ENCODE measurements around the gene GADD45GIP1.

GADD45GIP1 gene
- 9.4 to 21.6 (median 12.4) reads per million in 4 donors for total RNA-seq

DNA sequence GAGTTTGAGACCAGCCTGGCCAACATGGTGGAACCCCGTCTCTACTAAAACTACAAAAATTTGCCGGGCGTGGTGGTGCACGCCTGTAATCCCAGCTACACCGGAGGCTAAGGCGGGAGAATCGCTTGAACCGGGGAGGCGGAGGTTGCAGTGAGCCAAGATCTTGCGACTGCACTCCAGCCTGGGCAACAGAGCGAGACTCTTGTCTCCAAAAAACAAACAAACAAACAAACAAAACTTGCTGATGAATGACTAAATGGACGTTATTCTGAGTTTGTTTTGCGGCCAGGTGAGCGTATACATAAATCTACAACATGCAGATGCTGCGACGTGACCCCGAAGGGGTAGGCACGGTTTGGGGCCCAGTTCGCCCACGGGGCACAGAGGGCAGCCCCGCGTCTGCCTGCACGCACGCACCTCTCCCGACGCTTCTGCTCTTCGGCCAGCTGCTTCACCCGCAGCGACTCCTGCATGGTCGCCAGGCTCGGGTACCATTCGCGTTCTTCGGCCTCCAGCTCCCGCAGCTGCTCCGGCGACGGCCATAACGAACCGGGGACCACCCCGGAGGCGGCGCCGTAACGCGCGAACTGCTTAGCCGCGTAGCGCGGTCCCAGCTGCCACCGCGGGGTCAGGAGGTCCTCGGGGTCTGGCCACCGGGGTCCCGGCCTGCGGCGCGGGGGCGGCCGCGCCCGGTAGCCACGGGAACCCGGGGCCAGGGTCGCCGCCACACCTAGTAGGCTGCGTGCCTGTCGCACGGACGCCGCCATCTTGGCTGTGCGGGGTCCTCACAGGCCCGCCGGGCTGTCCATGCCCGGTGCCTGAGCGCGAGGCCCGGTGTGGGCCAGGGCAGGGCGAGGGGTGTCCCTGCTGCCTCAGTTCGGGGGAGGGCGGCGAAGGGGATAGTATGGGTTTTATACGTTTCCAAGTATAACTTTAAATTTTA, at the start of gene GADD45GIP1:
Gene GADD45GIP1, minus strand, starts transcription at position 778 of the 943 bp plus-strand sequence. Its CDS starts 11 bp downstream, at position 767.
- DNase-seq, result peak; percentile 56 to 86 (median 66)

DNA sequence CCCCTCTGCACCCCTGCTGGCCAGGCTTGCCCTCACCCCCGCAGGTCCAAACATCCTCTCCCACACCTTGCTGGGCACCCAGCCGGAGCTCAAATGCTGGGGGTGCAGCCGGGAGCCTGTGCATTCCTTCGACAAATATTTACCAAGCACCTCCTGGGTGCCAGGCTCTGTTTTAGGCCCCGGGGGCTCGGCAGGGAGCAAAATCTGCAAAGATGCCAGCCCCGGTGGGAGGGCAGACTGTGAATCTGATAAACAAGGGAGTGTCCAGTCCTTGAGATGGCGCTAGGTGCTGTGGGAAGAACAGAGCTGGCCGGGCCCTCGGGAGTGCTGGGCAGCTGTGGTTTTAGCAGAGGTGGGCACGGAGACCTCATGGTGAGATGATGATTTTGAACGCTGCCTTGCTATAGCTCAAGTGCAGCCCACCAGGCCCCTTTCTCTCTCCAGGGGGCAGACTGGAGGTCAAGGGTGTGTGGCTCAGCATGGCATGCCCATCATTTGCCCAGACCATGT, 48.9 kb upstream of the GADD45GIP1 start:
- DNase-seq, result no peak

DNA sequence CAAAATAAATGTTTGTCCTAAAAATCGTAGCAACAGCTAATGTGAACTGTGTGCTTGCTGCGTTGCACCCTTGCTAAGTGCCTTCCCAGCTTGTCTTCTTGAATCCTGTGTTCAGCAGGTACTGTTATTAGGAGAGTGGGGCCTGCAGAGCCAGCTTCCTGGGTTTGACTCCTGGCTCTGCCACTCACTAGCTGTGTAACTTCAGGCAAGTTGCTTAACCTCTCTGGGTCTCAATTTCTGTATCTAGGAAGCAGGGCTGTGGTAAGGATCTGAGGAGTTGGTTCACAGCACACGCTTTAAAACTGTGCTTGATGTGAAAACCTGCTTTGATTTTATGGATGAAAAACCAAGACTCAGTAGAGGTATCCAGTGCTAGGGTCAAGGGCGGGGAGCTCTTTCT, 48.2 kb upstream of the GADD45GIP1 start:
- no peak for DNase-seq

DNA sequence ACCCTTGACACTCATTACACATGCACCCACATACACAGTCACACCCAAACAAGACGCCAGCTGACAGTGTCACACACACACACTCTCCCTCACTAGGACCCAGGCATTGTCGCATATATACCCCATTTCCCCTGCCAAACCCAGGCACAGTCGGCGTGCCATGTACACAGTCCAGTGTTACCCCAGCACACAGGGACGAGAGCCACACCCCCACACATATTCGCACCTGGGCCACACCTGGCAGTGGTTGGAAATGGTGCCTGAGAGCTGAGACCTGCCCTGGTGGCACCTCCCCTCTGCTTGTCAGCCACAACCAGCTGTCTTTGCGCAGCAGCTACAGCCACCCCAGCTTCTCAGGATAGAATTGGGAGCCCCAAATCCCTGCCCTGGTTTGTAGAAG, 47.2 kb upstream of the GADD45GIP1 start:
- no peak for DNase-seq

DNA sequence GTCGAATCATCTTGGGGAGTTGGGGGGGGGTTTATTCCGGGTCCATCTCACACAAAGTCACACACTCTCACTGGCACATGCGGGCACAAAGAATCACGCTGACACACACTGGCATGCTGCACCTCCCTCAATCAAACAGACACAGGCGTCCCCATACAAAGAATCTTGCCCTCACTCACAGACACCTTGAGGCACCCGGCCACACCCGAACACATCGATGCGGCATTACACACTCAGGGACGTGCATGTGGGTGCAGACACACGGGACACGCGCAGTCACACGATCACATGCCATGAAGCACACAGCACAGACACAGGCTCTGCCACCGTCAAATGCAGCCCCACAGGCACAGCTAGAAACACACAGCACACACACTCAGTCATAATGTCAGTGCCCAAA, 46.1 kb upstream of the GADD45GIP1 start:
- no peak for DNase-seq

DNA sequence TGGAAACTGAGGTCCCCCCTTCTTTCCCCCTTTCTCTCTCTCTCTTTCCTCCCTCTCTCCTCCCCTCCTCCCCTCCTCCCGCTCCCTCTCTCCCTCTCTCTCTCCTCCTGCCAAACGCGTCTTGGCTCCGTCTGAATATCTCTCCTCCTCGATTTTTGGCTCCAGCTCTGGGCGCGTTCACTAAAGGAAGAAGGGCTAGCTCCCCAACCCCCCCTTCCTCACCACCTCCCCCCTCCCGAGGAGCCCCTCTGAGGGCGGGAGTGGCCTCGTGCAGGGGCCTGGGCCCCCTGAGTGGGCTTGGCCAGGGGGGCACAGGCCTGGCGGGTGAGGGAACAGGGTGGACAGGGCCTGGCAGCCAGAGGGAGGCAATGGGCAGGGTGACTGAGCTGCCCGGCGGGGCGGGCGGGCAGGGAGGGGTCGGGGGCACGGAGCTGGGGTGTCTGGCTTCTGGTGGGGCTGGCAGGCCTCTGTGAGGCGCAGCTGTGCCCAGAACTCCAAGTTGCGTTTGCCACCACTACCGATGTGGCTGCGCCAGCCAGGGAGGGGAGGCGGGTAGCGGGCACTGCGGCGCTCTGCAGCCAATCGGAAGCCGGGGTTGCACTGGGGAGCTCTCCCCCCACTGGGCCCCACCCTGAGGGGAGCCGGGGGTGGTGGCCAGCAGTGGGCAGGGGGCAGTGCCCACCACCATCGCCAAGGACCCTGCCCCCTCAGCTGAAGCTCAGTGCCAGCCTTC, 45.3 kb upstream of the GADD45GIP1 start:
- DNase-seq, result no peak

DNA sequence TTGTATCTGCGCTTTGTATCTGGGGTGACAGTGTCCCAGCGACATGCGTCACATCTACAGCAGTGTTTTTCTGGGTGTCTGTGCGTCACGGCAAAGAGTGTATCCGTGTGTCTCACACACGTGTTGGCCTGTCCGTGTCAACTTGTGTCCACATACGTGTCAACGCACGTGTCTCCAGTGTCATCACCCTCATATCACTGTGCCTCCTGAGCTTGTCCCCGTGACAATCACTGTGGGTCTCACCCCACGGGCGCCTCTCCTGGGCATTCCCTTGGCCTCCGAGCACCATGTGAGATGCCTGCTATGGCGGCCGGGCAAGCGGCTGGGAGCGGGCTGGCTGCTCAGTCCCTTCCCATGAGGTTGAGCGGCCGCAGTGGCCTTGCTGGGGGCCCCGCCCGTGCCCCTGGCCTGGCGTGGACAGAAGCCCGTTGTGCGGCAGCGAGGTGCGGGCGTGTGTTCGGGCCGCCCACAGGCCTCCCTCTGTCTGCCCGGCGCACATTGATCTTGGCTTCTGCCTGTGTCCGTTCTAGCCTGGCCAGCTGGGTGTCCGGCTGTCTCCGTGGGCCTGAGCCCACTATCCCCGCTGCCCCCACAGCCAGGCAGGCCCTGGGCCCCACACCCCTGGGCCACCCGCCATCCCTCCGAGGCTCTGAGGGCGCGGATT, 44.6 kb upstream of the GADD45GIP1 start:
- no peak for DNase-seq

DNA sequence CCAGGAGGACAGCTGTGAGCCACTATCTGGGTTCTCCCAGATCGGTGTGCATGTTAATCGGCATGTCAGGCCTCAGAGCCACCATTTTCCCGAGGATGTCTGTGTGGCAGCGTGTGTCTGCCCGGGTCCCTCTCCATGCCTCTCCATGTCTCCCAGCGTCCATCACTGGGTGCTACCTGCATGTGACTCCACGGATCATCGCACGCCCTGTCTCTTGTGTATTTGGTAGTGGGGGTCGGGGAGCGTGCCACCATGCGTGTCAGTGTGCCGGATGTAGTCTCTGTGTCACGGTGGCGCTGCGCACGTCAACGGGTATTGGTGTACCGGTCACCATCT, 44.1 kb upstream of the GADD45GIP1 start:
- DNase-seq, result no peak

DNA sequence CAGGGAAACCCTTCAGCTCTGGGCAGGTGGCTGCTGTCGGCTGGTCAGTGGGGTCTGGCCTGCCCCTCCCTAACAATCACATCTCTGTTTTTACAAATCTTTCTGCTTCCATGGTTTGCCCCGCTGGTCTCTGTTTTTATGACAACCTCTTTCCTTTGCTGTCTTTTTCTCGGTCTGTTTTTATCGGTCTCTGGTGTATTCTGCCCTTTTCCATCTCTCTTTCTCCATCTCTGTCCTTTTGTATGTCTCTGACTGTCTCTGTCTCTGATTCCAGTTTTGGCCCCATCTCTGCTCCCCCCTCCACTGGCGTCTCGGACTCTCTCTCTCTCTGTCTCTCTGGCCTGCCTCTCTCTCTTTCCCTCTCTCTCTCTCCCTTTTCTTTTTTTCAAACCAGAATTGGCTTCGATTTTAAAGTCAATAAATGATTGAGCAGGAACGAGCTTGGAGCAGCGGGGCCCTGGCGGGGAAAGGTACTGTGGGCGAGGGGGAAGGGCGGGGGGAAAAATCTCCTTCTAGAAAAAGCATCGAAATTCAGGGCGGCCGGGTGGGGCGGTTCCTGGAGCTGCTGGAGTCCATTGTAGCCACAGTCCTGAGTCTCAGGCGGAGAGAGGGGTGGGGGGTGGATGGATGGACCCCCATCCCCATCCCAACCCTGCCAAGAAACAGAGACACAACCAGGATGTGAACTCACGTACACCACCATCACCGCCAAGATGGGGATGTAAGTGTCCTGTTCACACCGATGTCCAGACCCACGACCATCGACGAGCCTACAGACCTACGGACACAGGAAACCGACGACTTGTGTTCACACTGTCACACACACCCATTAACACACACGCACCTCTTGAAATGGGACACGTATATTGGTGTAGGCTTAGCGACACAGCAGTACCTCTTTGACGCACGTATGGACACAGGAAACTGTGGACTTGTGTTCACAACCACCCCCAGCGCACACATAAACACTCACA, 41.2 kb upstream of the GADD45GIP1 start:
- DNase-seq, result no peak

DNA sequence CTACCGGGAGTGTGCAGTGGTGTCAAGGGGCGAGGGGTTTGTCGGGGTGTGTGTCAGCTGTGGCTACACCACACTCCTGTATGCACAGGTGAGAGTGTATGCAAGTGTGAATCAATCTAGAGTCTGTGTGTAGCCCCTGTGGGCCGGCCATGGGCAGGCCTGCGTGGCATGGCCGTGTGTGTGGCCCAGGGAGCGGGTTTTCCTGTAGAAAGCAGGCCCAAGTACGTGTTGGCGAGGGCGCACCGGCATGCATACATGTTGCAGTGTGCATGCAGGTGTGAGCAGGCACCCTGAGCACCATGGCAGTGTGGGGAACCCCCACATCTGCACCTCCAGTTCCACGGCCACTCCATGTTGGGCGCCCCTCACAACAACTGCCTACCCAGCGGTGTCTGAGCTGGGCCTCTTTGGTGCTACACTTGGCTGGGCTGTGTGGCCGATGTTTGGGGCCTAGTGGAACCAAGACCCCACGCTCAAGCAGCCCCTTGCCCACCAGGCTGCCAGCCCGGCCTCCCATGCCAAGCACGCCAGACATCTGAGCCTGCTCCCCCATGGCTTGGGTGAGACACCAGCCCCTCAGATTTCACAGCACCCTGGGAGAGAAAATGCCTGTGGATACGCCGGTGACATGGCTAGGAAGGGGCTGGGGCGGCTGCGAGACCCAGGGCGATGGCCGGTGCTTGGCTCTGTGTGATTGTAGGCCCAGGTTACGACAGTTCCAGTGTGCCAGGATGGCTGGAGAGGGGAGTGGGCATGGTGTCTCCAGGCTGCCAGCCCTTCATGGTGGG, 40.4 kb upstream of the GADD45GIP1 start:
- DNase-seq, result no peak

DNA sequence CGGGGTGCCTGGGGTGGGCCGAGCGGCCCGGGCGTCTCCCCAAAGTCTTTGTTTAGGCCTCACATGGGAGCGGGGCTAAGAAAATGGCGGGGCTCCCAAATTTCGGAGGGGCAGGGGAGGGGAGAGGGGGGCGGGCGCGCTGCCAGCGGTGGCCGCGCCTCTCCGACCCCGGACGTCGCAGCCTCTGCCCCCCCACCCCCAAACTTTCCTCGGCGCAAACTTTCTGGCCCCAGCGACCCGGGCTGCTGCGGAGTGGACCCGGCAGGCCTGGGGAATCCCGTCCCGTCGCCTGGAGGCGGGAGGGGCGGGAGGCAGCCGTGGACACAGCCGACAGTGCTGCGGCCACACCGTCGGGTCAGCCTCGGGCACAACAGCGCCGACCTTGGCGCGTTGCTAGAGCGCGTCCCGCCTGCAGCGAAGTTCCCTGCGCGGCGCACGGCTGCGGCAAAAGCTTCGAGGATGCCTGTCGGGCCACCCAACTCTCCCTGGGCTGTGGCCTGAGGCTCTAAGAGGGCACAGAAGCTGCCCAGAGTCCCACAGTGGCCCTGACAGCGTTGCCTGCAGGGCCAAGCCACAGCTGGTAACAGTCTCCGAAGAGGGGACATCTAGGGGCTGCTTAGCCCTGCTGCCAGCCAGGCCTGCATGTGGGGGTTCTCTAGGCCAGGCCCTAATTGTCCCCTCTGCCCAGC, 39.5 kb upstream of the GADD45GIP1 start:
- no peak for DNase-seq

DNA sequence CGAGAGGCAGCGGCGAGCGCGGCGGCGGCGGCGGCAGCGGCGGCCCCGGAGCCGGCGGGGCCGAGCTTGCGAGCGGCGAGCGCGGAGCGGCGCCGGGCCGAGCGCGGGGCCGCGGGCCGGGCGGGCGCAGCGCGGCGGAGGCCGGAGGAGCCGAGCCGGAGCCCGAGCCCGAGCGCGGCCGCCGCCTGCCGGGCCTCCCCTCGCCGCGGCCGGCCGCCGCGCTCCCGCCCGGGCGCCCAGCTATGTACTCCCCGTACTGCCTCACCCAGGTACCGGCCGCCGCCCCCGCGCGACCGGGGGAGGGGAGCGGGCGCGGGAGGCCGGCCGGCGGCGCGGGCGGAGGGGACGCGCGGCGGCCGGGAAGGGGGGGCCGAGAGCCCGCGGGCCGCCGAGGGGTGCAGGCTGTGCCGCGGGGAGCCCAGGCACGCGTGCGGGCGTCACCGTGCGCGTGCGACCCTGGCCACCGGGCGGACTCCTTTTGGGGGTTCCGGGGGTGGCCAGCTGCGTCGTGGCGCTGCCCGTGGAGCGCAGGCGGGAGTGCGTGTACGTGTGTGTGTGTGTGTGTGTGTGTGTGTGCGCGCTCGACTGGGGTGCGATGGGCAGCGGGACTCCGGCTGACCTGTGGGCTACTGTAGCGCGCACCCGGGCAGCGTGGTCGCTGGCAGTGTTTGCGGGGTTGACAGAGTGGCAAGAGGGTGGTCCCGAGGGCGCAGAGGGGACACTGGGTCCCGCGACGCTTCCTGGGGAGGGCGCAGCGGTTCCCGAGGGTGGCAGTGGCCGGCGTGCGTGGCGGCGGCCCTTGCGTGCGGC, 38.8 kb upstream of the GADD45GIP1 start:
- DNase-seq, result no peak

DNA sequence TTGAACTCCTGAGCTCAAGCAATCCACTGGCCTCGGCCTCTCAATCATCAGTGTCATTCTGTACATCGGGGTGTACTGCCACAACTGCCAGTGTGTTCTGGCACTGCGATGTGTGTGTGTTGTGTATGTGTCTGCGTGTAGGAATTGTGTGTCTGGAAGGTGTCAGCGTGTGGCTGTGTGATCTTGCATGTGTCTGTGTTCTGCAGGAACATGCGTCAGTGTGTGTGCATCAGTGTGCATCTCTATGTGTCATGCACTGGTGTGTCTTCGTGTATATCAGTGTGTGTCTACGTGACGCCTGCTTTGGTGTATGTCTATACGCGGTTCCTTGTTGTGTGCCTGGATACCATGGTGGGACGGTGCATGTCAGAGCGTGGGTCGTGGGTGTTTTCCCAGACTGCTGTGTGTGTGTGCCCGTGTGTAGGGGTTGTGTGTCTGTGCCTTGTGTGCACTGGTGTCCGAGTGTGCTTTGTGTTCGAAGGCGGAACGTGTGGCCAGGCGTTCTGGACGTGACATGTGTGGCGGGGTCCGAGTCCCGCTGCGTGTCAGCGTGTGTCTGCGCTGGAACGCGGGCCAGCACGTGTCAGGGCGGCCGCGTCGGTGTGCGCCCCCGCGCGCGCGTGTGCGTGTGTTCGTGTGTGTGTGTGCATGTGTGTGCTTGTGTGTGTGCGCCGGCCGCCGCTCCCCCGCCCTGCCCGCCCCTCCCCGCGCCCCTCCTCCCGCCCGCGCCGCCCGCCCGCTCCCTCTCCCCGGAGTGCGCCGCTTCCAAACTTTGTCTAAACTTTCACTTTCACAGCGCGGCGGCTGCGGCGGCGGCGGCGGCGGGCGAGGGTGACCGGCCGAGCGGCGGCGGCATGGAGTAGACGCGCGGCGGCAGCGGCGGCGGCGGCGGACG, 37.9 kb upstream of the GADD45GIP1 start, which contains the start of gene NFIX:
Gene NFIX, plus strand, starts transcription at position 775 of the 895 bp plus-strand sequence. CDS start 363 bp downstream, outside the sequence.
- DNase-seq, result peak in 3 of 5 donors; percentile 39 to 49 (median 45)

DNA sequence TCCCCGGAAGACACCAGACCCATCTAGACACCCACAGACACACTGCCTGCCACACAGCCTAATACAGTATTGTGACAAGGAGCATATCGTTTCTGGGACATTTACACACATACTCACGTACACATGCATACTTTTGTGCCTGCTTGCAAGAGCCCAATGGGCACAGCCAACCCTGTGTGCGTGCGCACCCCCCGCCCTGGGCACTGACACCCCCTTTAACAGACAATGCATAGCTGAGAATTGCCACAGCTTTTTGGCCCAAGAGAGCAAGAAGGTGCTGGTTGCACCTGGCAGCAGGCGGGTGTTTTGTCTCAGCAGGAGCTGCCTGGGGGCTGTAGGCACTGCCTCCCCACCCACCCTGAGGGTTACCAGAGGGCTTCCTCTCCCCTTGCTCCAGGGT, 36.5 kb upstream of the GADD45GIP1 start:
- DNase-seq, result no peak

DNA sequence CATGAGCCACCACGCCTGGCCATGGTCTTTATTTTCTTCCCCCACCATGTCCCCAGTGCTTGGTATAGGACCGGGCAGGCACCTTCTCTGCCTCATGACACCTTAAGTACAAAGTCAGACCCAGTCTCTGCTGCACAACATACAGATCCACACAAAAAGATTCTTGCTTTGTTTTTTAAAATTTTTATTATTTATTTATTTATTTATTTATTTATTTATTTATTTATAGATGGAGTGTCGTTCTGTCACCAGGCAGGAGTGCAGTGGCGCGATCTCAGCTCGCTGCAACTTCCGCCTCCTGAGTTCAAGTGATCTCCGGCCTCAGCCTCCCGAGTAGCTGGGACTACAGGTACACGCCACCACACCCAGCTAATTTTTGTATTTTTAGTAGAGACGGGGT, 35.7 kb upstream of the GADD45GIP1 start:
- DNase-seq, result no peak

DNA sequence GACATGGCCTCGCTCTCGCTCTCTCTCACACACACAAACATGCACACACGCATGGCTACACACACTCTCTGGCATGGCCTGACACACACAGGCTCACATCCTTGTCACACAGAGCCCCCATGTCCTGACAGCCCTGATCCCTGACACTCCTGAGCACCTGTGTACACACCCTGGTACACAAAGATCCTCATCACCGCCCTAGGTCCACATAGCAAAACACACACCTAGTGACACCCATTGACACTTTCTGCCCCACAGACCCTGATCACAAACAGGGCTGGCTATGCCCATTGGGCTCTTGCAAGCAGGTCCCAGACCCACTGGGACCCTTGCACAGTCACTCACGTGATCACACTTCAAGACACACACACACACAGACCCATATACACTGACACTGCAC, 34.3 kb upstream of the GADD45GIP1 start:
- no peak for DNase-seq

DNA sequence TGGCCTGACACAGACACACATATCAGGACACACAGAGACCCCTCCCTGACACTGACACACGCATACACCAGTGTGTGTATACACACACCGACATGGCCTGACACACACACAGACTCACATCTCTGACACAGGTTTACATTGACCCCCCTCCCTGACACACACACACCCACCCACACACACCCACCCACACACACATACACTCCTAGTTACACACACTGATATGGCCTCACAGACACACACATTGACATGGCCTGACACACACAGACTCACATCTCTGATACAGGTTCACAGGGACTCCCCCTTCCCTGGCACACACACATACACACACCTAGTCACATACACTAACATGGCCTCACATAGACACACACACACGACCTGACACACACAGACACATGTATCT, 33.8 kb upstream of the GADD45GIP1 start:
- DNase-seq, result no peak

DNA sequence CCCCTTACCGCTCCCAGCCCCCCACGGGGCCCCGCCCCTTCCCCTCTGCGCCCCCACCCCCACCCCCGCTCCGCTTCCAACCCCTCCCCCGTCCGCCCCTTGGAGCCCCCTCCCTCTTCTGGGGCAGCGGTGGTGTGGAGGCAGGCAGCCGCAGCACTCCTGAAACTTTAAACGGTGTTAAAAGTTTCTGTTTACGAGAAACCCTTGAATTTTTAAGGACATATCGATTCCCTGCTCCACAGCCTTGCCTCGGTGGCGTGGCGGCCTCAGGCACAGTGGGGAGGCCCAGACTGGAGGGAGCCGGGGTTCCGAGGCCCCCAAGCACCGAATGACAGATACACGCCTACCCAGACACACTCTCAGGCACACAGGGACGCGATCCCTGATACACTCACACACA, 33.4 kb upstream of the GADD45GIP1 start:
- no peak for DNase-seq
